Inferior parietal cortex (tissue), 1 donor: ENCODE measurements around the gene TRMT1L.
A peak's percentile ranks its signal among the peaks of the same experiment; 100 is the strongest.
"Not testable (repeated sequence)": the region's sequence is repeated elsewhere in the genome, so short reads cannot be mapped to it uniquely, and the experiment has no call there.

Experiments used
- DNase-seq: peaks from one replicate; pipeline ENCODE4 v3.0.0-alpha.2; 2016; ENCODE audit errors: extremely low spot score

The TRMT1L gene, protein sequence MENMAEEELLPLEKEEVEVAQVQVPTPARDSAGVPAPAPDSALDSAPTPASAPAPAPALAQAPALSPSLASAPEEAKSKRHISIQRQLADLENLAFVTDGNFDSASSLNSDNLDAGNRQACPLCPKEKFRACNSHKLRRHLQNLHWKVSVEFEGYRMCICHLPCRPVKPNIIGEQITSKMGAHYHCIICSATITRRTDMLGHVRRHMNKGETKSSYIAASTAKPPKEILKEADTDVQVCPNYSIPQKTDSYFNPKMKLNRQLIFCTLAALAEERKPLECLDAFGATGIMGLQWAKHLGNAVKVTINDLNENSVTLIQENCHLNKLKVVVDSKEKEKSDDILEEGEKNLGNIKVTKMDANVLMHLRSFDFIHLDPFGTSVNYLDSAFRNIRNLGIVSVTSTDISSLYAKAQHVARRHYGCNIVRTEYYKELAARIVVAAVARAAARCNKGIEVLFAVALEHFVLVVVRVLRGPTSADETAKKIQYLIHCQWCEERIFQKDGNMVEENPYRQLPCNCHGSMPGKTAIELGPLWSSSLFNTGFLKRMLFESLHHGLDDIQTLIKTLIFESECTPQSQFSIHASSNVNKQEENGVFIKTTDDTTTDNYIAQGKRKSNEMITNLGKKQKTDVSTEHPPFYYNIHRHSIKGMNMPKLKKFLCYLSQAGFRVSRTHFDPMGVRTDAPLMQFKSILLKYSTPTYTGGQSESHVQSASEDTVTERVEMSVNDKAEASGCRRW

GRCh38 chr1:185156854-185157598 is at the start of gene TRMT1L, which contains the start of gene SWT1:
TRMT1L (minus strand) TSS chr1:185156953; CDS start chr1:185156712, 241 bp downstream.
SWT1 (plus strand) TSS chr1:185157167; CDS start chr1:185160842, 3,675 bp downstream.
- peak; percentile 99 for DNase-seq

DNA sequence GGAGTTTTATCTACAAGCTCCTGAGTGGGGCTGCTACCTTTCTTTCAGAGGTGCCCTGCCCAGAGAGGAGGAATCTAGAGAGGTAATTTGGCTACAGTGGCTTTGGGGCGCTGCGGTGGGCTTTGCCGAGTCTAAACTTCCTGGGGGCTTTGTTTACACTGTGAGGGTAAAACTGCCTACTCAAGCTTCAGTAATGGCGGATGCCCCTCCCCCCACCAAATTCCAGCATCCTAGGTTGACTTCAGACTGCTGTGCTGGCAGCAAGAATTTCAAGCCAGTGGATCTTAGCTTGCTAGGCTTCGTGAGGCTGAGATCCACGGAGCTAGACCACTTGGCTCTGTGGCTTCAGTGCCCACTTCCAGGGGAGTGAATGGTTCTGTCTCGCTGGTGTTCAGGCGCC is 44.1 kb upstream of the TRMT1L start:
- no peak for DNase-seq

GRCh38 chr1:185198712-185199111 is 42.0 kb upstream of the TRMT1L start:
- not testable (repeated sequence) for DNase-seq

- no peak for DNase-seq
These were observed 37.0 kb upstream of the TRMT1L start for GRCh38 chr1:185193756-185194155.

- DNase-seq = peak; percentile 77
These were observed 13.6 kb upstream of the TRMT1L start for GRCh38 chr1:185170291-185170848.

DNA sequence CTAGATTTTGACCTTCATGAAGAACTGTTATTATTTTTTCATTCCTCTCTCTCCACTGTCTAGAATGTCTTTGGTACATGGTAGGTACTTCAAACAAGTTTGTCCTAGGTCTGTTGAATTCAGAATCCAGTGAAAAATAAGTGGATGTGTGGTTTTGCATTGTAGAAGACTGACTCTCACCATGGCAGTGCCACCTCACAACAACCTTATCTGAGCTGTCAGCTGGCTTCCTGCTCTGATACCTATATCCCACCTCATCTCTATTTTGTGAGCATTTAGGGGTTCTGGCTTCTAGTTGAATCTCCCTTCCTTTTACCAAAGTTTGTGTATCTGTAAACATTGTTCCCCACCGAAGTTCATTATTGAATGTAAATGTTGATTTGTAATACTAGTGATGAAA is 9.4 kb upstream of the TRMT1L start:
- no peak for DNase-seq

DNA sequence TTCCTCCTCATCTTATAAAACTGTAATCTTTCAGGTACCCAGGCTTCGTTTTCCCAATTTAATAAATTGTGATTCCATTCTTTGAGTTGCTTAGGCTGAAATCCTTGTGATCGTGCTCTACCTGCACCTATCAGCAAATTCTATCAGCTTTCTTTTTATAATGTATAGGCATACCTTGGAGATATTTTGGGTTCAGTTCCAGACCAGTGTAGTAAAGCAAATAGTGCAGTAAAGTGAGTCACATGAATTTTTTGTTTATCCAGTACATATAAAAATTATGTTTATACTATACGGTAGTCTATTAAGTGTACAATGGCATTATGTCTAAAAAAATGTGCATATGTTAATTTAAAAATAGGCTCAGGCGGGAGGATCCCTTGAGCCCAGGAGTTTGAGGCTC is 5.7 kb upstream of the TRMT1L start:
- no peak for DNase-seq

DNA sequence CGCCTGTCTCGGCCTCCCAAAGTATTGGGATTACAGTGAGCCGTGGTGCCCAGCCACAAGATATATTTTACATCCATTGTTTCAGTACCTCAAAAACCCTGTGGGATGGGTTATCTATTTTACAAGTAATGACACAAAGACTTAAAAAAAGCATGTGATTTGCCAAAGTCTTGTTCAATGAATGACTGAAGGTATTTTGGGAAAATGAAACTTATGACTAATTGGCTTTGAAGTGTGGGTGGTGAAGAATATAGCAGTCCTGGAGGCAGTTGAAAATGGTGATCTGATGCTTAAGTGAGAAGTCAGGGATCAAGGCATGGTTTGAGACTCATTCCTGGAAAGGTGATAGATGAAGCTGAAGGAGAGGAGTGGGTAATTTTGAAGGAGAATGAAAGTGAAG is 3.2 kb upstream of the TRMT1L start:
- no peak for DNase-seq

DNA sequence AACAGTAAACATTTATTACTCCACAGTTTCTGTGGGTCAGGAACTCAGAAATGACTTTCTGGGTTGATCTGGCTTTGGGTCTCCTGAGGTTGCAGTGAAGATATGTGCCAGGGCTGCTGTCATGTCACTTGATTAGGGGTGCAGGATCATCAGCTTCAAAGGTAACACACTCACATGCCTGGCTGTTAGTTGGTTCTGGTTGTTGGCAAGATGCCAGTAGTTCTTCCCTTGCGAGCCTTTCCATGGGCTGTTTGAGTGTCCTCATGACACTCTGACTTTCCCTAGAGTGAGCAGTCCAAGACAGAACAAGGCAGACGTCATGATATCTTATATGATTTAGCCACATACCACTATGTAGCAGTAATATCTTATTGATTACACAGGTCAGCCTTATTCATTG is 2.0 kb upstream of the TRMT1L start:
- no peak for DNase-seq

GRCh38 chr1:185157599-185158412 is 1.1 kb upstream of the TRMT1L start:
- no peak for DNase-seq

DNA sequence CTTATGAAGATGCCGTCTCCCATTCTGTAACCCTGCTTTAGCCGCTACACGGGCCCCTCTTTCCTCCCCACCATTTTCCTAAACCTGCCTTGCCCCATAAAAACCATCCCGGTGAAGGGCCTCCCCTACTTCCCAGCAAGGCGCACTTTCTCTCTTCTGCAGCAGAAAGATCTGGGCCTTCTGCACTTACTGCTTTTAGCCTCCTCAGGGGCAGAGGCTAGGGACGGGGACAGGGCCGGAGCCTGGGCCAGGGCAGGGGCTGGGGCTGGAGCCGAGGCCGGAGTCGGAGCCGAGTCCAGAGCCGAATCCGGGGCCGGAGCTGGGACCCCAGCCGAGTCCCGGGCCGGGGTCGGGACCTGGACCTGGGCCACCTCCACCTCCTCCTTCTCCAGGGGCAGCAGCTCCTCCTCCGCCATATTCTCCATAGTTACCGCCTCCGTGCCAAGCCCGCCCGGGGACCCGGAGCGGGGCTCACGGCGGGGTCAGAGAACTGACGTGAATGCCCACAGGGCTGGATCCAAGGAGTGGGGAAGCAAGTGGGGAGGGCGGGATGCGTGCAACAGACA is 382 bp downstream of the TRMT1L start:
- DNase-seq = peak; percentile 43

DNA sequence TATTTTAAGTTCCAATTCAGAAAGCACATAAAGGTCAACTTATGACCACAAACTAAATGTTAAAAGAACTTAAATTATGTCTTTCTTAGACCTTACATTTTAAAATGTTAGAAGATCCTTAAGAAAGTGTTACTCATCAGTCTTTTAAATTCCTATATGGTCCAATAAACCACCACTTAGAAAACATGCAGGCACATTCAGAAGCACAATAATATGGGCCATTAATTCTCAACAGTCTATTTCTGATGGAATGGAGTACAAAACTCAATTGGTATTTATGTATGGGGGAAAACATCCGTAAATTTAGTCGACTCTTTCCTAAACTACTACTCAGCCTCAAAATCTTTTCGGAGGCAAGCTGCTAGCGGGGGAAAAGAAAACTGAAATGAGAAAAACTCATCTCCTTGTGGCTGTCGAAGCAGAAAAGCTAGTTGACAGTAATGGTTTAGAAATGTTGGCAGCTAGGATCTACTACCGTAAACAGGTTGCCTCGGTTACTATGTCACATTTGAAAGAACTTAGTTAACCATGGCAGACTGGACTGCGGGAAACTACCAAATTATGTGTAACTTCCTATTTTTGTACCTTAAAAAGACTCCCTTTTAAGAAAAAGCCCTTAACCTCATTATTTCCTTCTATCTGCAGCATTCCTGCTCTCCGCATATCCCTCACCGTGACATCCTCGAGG is 1.0 kb downstream of the TRMT1L start:
- DNase-seq = peak; percentile 43

DNA sequence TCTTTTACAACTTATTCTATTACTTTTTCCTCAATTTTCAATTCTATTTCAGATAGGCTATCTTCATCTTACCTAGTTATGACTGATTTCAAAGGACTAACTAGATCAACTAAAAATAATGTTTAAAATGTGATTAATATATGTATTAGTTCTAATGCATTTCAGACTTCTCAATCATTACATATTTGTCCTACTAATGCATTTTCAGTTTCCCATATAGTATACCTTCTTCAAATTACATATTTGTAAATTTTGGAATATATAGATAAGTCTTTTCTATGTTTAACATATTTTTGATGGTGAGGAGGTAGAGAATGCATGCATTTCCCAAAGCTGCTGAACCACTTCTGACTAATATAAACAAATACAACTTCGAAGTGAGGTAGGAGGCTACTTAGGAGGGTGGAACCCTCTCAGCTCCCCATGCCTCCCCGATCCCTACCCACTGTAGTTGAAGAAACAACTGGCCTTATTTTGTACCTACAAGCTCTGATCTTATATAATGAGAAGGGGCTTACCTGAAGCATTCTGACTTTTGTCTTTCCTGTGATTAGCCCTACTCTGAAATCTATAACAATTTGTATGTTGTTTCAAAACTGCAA is 1.7 kb downstream of the TRMT1L start:
- DNase-seq = no peak

- no peak for DNase-seq
These were observed 4.5 kb downstream of the TRMT1L start for GRCh38 chr1:185152187-185152767.

DNA sequence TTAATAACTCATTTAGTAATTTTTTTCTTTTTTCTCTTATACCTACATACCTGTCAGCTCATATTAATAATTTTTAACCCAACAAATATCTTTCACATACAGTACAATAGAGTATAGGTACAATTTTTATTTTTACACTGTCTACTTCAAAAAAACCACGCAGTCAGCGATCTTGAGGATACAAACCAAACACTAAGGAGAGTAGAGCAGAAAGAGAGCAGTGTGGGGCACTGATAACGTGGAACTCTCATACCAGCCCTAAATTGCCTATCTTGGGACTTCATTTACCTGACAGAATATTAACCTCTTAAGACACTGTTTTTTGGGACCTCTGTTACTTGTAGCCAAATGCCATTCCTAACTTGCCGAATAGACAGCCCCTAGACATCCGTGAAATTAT is 5.5 kb downstream of the TRMT1L start:
- DNase-seq = no peak

DNA sequence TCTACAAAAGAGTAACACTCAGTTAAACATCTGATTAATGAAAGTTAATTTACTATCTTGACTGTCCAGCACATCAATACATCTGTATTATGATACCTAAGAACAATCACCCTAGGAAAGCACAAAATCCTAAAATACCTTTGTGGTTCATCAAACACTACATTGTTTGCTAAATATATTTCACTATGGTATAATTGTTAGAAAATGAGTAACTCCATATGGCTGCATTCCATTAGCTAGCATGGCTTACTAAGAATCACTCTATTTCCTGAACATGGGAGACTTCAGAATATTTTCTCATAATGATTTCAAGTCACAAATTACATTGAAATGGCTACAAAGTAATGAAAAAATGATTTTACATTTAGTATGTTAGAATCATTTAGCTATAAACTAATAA is 12.5 kb downstream of the TRMT1L start:
- no peak for DNase-seq

- DNase-seq = no peak
These were observed 17.5 kb downstream of the TRMT1L start for GRCh38 chr1:185139246-185139645.

- DNase-seq = no peak
These were observed 18.7 kb downstream of the TRMT1L start for GRCh38 chr1:185137896-185138545.

- no peak for DNase-seq
These were observed 24.2 kb downstream of the TRMT1L start for GRCh38 chr1:185132534-185132933.
